Prostate gland (tissue), 2 donors: Measurements from ENCODE around the gene SLC14A1. TPM values are rescaled to one million over a fixed set of nuclear protein-coding genes. Genes with fewer than 3 reads are reported as not detected.
A peak's percentile ranks its signal among the peaks of the same experiment; 100 is the strongest.

ENCODE experiments used
- DNase-seq: peaks from one replicate; pipeline ENCODE4 v3.0.0-alpha.2; 2019; ENCODE audit warnings: low spot score
- H3K27ac ChIP-seq, 2 donors: fragments of 200-600 bp; sonication (generic); 2 replicates each; pipeline ENCODE4 v1.5.1; 2017 to 2019
- H3K27me3 ChIP-seq: fragments of 200-600 bp; sonication (generic); replicated peaks from 2 replicates; pipeline ENCODE4 v1.5.1; 2019; ENCODE audit not compliant: insufficient read depth
- H3K36me3 ChIP-seq, 2 donors: fragments of 200-600 bp; sonication (generic); 1 replicate in 1 of 2; 2 replicates in 1 of 2; pipeline versions ENCODE4 v1.5.1 to v1.8.1; 2017 to 2019
- H3K4me1 ChIP-seq: fragments of 200-600 bp; sonication (generic); replicated peaks from 2 replicates; pipeline ENCODE4 v1.5.1; 2019
- H3K4me3 ChIP-seq, 2 donors: fragments of 200-600 bp; sonication (generic); 2 replicates each; pipeline ENCODE4 v1.5.1; 2017 to 2019
- H3K9me3 ChIP-seq: fragments of 200-600 bp; sonication (generic); 2 replicates; pipeline ENCODE4 v1.5.1; 2017
- POLR2A ChIP-seq: fragments of 450-650 bp; IDR thresholded peaks from one replicate; pipeline ENCODE4 v1.6.1; 2016; ENCODE audit warnings: antibody characterized with exemption, mild to moderate bottlenecking
- POLR2AphosphoS5 ChIP-seq: sonication (generic); formaldehyde crosslinking; IDR thresholded peaks from one replicate; pipeline ENCODE4 v1.6.1; 2017; ENCODE audit warnings: antibody characterized with exemption
- WGBS: methylation state at CpG from one replicate; pipeline ENCODE4 v1.1.5; 2018; 5-methylcytosine and 5-hydroxymethylcytosine counted together
- intact Hi-C: fragments of 100-400 bp; cut with DNase I; formaldehyde crosslinking; loops from one replicate; pipeline ENCODE4 v1.14.2; 2022
- total RNA-seq, 2 donors: library from RNA; depleted of rRNA; stranded (reverse); fragments of >200 nt; gene quantifications; one replicate each; pipeline ENCODE4 v1.1.0, GENCODE V29; 2016
- TF ChIP-seq, protein P1 (sequence below), 4 experiments: fragments of 200-600 bp in 2 of 4; fragments of 450-650 bp in 2 of 4; sonication (generic) in 2 of 4; IDR thresholded peaks; 1 replicate in 3 of 4; 2 replicates in 1 of 4; pipeline ENCODE4 v1.5.1; 2016 to 2019; ENCODE audit warnings: antibody characterized with exemption in 4 of 4, mild to moderate bottlenecking in 2 of 4, moderate library complexity in 2 of 4

SLC14A1 gene
- total RNA-seq, 2 donors from 2014 or later: 31.8 to 139 TPM

DNA sequence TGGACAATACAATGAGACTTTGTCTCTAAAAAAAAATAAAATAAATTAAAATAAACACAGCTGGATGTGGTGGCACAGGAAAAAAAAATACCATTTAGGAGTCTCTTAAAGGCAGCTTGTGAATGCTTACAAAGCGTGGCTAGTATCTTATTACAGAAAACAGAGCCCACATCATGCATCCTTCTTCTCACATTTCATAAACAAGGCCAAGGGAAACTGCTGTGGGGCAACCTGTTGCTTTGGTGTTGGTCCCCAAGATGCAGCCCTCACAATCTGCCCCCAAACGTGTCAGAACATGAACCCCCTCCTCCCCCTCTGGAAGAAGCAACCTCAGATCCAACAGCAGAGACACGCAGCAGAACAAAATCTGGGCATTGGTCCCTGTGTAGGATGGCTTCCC is 2.6 kb downstream of the SLC14A1 start:
- no peaks in the 10 kb centered on the region for H3K27me3 ChIP-seq
- H3K36me3 ChIP-seq: no peaks in the 10 kb centered on the region
- no peak for DNase-seq
- 44% methylated on average over 3 of the region's 3 CpGs for WGBS
- no peaks in the 10 kb centered on the region for H3K9me3 ChIP-seq
- peak overlapping the region; percentile 14 to 40 for H3K27ac ChIP-seq
- no peaks in the 10 kb centered on the region for H3K4me1 ChIP-seq
- TF ChIP-seq POLR2AphosphoS5: peak; percentile 6
- TF ChIP-seq, protein P1, sequence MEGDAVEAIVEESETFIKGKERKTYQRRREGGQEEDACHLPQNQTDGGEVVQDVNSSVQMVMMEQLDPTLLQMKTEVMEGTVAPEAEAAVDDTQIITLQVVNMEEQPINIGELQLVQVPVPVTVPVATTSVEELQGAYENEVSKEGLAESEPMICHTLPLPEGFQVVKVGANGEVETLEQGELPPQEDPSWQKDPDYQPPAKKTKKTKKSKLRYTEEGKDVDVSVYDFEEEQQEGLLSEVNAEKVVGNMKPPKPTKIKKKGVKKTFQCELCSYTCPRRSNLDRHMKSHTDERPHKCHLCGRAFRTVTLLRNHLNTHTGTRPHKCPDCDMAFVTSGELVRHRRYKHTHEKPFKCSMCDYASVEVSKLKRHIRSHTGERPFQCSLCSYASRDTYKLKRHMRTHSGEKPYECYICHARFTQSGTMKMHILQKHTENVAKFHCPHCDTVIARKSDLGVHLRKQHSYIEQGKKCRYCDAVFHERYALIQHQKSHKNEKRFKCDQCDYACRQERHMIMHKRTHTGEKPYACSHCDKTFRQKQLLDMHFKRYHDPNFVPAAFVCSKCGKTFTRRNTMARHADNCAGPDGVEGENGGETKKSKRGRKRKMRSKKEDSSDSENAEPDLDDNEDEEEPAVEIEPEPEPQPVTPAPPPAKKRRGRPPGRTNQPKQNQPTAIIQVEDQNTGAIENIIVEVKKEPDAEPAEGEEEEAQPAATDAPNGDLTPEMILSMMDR (IDR thresholded peaks at IDR 0.05): no peak
- H3K4me3 ChIP-seq: no peak overlapping the region
- intact Hi-C loops: loop anchor here (10.0 kb wide), 1 partner anchor 108 kb away; no protein-coding TSS in a partner anchor

DNA sequence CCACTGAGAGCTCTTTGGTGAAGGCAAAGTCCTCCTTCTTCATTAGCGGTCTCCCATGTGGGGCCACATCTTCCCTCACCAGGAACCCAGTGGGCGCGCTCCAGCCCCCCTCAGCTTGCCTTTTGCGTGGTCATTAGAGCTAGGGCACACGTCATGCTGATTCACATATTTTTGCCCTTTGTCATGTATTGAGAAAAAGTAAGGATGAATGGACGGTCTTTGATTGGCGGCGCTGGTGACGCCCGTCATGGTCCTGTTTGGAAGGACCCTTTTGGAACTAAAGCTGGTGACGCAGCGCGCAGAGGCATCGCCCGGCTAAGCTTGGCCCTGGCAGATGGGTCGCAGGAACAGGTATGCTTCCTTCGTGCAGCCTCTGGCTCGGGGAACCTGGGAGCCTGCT is 3.1 kb downstream of the SLC14A1 start:
- 65% methylated on average over 18 of the region's 18 CpGs for WGBS

DNA sequence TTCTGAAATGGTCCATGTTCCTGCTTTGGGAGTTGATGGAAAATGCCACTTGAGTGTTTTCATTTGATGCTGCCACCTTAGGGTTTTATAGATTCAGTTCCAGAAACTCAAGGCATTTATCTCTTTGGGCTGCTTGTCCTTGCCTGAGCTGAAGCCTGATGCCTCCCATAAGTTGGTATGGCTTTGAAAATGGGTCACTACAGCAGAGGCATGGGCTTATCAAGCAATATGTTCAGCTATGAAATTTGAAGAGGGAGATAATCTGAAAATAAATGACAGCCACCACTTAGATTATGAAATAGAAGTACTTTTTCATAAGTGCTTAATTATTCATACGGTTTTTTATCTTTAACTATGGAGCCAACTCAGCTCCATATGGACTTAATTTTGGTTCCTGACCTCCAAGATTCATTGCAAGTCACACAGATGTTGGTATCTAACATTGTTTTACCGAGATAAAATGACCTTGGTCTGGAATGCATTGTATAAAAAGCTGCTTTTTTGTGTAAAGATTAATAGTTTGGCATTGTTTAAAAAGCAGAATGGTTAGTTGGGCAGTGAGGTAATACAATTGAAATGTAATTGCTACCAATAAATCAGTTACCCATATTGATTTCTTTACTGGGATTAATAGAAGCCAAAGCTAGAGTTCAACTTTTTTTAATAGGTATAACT is 4.5 kb downstream of the SLC14A1 start:
- Histone ChIP-seq H3K4me3 (no peak overlapping the region), H3K27me3 (no peaks in the 10 kb centered on the region), H3K27ac (peak overlapping the region in 1 of 2 donors; percentile 40), H3K4me1 (no peaks in the 10 kb centered on the region), H3K36me3 (no peaks in the 10 kb centered on the region), H3K9me3 (no peaks in the 10 kb centered on the region)
- intact Hi-C loops: loop anchor here (10.0 kb wide), 1 partner anchor 106 kb away; no protein-coding TSS in a partner anchor
- no peak for TF ChIP-seq POLR2A
- TF ChIP-seq, protein P1 (IDR thresholded peaks at IDR 0.05): no peak
- TF ChIP-seq POLR2AphosphoS5: no peak
- no peak for DNase-seq
- 36% methylated on average over 2 of the region's 2 CpGs for WGBS

More for the DNA sequence above, 3.1 kb downstream of the SLC14A1 start:
- Histone ChIP-seq H3K4me1 (no peaks in the 10 kb centered on the region), H3K36me3 (no peaks in the 10 kb centered on the region), H3K4me3 (peak overlapping the region in 1 of 2 donors; percentile 7), H3K27me3 (no peaks in the 10 kb centered on the region), H3K9me3 (no peaks in the 10 kb centered on the region), H3K27ac (peak overlapping the region; percentile 14 to 40)
- no peak for DNase-seq
- intact Hi-C loops: loop anchor here (10.0 kb wide), 1 partner anchor 108 kb away; no protein-coding TSS in a partner anchor
- TF ChIP-seq POLR2A (no peak), POLR2AphosphoS5 (no peak)
- TF ChIP-seq, protein P1 (IDR thresholded peaks at IDR 0.05): no peak

DNA sequence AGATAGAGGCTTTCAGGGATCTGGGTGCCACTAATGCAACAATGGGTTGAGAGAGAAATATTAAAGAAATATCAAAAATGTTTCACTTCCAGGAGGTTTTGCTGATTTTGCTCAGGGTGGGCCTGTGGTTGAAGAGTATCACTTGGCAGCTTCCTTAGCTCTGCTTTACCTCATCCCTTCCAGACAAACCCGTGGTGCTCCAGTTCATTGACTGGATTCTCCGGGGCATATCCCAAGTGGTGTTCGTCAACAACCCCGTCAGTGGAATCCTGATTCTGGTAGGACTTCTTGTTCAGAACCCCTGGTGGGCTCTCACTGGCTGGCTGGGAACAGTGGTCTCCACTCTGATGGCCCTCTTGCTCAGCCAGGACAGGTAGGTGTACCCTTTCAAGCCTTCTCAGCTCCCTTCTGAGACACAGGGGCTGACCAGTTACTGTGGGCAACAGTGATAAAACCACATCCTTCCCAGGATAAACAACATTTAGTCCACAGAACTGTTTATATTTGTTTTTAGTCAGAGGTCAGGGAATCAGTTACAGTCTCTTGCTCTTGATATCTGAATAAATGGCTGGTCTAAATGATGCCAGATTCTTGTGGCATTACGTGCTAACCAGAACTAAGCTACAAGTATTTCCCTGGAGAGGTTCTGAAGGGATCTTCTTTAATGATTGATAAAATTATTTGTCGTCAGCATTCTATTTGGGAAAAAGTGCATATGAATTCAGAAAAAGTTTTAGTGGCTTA is 7.0 kb downstream of the SLC14A1 start:
- 80% methylated on average over 6 of the region's 6 CpGs for WGBS
- Histone ChIP-seq H3K4me3 (no peak overlapping the region), H3K36me3 (no peaks in the 10 kb centered on the region), H3K9me3 (no peaks in the 10 kb centered on the region), H3K27ac (no peak overlapping the region), H3K4me1 (no peaks in the 10 kb centered on the region), H3K27me3 (no peaks in the 10 kb centered on the region)
- DNase-seq: no peak
- intact Hi-C loops: no loop called here
- TF ChIP-seq, protein P1 (IDR thresholded peaks at IDR 0.05): no peak
- TF ChIP-seq POLR2AphosphoS5 (no peak), POLR2A (no peak)
